ENCODE data around the gene ERMP1.

GRCh38 chr9:5789489-5789888 is 43.4 kb downstream of the ERMP1 start:
- TF ChIP-seq, protein P1, sequence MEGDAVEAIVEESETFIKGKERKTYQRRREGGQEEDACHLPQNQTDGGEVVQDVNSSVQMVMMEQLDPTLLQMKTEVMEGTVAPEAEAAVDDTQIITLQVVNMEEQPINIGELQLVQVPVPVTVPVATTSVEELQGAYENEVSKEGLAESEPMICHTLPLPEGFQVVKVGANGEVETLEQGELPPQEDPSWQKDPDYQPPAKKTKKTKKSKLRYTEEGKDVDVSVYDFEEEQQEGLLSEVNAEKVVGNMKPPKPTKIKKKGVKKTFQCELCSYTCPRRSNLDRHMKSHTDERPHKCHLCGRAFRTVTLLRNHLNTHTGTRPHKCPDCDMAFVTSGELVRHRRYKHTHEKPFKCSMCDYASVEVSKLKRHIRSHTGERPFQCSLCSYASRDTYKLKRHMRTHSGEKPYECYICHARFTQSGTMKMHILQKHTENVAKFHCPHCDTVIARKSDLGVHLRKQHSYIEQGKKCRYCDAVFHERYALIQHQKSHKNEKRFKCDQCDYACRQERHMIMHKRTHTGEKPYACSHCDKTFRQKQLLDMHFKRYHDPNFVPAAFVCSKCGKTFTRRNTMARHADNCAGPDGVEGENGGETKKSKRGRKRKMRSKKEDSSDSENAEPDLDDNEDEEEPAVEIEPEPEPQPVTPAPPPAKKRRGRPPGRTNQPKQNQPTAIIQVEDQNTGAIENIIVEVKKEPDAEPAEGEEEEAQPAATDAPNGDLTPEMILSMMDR (IDR thresholded peaks at IDR 0.05; ENCODE audit: low read length), result no peak
- no peak for TF ChIP-seq EZH2 (IDR thresholded peaks at IDR 0.05; ENCODE audit: borderline replicate concordance, low read length)
